IPS DF 4.7 (cell line): ENCODE measurements around the gene MTMR11.

Experiments
- DNase-seq: peaks from one replicate; pipeline ENCODE4 v3.0.0-alpha.2; 2013; ENCODE audit warnings: low spot score; ENCODE audit errors: extremely low read depth

The MTMR11 gene

DNA sequence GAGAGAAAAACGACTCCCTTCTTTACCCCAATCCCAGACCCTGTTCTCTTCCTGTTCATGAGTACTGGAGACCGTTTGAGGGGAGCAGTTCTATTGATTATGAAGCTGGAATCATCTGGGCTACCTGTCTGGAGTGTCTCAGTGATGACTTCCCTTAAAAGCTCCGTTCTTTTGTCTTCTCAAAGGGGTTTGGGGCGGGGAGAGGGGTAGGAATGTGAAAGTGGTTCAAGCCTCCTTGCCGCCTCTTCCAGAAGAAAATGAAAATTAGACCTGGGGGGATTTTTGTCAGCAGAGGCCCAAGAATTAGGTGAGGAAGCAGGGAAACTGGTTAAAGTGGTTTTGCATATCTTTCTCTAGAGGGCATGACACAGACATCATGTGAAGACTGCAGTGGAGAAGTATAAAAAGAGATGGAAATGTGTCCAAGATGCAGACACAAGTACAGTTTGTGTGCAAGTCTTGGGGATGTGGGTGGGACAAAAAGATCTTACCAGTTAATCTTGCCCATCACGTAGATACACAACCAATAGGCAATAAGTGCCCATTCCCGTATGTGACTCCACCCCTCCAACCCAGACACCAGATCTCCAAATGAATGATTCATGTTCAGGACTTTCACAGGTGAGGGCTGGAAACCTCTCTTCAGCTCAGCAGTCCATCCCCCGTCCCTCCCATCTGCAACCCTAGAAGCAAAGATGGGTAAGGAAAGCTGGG, 470 bp upstream of the MTMR11 start:
- DNase-seq: no peak

DNA sequence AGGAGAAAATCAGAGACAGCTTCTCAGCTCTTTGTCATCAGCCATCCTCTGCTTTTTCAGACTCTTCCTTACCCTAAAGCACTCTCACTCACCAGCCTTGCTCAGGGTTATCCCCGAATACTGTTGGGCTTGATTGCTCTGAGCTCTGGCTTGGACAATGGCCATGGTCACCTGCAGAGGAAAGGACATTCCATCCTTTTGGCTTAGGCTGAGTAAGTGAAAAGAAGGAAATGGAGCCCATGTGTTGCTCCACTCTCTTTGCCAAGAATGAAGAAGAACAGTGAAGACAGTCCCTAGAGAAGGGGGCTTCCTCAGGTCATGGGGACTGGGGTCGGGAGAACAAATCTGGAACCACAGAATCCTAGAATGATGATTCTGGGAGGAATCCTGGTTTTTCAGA, 2.3 kb downstream of the MTMR11 start:
- no peak for DNase-seq

DNA sequence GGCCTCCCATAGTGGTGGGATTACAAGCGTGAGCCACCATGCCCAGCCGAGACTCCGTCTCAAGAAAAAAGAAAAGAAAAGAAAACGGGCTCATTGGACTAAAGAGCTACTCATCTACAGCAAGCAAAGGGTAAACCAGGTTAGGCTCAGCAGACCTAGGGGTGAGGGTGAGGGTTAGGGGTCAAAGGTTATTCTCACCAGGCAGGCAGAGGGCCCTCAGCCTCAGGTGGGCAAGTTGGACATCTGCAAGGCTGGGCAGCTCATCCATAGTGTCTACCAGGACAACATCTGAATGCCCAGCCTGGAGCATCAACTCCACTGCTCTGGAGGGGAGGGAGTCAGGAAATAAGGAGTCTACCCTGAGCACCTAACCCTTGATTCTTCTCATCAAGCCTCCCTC, 3.5 kb downstream of the MTMR11 start:
- no peak for DNase-seq

DNA sequence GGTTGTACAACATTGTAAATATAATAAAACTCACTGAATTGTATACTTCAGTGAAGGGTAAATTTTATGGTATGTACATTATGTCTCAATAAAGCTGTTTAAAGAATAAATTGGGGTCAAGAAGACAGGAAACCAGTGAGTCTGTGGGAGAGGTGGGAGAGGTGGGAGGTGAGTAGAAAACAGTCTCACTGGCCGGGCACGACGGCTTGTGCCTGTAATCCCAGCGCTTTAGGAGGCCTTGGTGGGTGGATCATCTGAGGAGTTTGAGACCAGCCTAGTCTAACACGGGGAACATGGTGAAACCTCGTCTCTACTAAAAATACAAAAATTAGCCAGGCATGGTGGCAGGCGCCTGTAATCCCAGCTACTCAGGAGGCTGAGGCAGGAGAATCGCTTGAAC, 4.2 kb downstream of the MTMR11 start:
- no peak for DNase-seq

DNA sequence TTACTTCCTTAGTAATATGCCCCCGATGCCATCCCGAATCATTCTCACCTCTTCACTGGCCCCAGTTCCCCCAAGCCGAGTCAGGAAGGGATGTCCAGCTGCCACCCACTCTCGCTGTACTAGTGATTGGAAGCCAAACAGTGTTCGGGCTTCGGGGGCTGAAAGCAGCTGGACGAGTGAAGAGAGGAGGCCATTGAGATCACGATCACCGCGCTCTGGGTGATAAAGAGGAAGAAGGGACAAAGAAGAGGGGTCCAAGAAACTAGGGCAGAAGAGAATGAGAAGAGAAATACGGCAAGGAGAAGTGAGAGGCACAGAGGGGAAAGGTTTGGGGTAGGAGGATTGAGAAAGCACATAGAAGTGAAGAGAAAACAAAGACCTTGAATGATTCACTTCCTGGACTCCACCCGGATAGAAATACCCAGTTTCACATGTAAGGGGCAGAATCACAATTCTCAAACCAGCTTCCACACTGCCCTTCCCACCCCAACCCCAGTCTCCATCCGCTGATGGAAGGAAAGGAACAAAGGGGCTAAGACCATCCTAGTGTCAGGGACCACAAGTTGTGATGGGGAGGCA, 5.4 kb downstream of the MTMR11 start:
- no peak for DNase-seq

DNA sequence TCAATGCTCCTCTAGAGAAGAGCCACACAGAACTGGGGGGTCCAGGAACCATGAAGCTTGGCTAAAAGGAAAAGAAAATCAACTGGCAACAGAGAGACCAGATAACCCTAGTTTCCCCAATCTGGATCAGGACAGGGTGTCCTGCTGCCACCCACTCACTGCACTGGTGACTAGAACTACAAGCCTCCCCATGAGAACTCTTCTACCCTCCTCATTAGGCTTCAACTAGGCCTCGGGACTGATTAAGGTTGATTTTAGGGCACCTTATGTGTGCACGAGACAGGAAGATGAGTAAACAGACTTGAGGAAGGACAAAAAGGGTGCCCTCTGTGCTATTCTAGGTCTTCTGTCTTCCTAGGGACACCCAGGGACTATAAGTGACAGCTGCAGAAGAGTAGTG, 6.8 kb downstream of the MTMR11 start:
- no peak for DNase-seq

DNA sequence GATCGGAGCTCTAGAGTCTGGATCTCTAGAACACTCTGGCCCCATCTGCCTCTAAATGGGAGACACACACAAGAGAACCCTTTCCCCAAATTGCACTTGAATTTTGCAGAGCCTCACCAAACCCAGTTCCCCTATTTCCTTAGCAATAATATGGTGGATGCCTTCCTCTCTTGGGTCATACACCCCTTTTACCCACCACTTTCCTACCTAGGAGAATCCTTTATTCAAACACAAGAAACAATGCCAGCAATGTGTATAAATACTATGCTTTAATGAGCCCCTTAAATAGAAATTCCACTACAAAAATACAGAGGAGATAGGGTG, 8.3 kb downstream of the MTMR11 start:
- DNase-seq: no peak

DNA sequence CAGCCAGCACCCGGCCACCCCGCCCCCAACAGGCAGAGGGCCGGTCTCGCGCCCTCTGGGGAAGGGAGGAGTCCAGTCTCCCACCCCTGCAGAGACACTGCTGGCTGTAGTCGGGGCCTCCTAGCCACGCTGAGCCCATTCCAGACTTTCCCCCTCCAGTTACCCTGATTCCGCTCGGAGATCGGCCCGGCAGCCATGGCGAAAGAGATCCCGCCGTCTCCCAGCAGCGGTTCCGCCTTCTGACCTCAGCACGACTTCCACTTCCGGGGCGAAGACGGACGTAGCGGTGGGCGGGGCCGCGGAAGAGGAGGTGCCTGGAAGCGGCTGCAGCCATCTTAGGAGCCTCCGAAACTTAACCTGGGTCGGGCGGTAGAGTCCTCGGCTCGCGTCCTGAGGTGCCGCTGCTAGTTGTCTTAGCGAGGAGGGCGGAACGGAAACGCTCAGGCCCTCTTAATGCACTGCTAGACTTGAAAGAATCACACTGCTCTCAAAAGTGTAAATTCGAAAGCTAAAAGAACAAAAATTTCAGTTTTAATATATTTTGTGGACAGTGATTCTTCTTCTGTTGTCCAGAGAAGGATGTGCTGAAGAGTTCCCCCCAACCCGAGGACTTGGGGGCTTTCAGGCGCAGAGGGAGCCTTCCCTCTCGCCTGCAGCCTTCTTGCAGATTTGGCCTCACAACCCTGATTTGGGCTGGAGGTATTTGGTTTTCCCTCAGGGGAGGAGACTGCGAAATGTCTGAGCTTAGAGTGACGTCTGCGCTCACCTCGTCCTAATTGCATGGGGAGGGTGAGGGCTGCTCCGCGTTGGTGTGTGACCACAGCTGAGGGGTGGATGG, 8.9 kb downstream of the MTMR11 start, which contains the start of gene SF3B4:
TSS of gene SF3B4 (minus strand) at position 241 of the 838 bp plus-strand sequence. CDS start at position 197, 44 bp downstream.
- DNase-seq: no peak

DNA sequence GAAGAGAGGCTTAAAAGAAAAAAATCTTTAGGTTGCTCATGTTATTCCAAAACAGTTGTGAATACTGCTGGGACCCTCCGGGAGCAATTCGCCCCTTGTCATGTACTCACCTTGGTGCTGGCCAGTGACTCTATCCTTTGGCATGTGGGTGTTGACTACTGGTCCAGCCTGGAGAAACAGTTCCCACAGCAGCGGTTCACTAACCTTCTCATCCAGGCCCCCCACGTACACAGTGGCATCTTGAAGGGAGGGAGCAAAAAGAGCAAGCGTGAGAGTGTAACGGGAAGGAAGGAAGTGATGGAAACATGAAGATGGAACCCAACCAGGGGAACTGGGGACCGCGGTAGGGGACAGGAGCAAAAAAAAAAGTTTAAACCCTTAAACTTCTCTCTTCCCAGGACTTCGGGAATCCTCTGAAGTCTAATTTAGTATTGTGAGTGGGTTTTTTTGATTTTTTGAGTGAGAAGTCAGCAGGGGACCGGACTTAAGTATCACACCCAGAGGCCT, 9.6 kb downstream of the MTMR11 start:
- no peak for DNase-seq

DNA sequence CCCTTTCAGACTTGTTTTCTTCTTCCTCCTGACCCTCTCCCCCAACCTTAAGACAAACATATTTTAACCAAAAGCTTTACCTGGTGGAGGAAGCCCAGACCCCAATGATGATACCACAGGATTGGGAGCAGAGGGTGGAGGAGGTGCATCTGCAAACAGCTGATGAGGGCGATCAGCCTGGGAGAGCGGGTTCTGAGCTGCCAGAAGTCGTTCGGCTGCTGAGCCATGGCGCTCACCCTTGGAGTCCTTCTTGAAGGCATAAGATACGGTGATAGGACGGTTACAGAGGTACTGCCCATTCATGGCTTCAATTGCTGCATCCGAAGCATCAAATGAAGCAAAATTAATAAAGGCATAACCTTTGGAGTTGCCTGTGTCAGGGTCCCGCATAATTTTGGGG, 10.4 kb downstream of the MTMR11 start:
- no peak for DNase-seq

DNA sequence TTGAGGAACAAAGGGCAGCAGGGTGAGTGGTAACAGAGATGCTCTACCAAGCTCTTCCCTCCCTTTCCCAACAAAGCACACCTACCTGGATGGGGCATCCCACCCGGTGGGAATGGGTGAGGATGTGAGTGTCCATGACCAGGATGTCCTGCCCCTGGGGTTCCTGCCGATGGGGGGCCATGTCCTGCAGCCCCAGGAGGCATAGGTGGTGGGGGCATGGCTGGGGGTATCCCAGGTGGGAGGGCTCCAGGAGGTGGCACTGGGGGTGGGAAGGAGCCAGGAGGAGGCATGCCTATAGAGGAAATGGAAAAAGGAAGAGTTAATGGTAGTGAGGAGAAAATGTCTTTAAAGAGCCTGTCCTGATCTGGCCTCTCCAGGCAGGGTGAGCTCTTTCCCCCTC, 10.9 kb downstream of the MTMR11 start:
- DNase-seq: no peak

DNA sequence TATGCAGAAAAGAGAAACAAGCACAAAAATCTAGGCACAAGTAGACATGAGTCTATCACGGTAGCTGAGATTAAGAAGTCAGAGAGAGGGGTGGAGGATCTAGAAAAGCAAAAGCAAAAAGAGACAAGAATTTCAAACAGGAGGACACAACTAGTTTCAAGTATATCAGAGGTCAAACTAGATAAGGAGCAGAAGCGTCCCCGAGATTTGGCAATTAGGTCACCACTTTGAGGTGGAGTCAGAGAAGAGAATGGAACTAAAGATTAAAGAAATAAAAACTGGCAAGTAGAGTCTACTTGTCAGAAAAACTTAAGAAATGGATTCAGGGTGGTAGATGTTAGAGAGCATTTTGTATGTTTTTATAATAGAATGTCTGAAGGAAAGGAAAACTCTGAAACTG, 11.3 kb downstream of the MTMR11 start:
- no peak for DNase-seq

DNA sequence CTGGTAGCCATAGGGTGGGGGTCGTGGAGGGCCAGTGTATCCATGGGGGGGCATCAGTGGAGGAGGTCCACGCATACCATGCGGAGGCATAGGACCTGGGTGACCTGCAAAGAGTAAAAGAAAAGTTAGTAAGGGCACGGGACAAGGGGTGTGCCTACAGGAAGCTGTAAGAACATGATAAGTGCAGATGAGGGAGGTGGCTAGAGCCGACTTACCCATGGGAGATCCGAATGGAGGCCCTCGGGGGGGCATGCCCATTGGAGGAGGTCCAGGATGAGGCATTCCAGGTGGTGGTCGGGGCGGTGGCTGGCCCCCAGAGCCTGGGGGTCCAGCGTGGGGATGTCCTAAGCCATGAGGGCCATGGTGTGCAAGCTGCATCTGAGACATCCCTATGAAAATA, 13.1 kb downstream of the MTMR11 start:
- no peak for DNase-seq

DNA sequence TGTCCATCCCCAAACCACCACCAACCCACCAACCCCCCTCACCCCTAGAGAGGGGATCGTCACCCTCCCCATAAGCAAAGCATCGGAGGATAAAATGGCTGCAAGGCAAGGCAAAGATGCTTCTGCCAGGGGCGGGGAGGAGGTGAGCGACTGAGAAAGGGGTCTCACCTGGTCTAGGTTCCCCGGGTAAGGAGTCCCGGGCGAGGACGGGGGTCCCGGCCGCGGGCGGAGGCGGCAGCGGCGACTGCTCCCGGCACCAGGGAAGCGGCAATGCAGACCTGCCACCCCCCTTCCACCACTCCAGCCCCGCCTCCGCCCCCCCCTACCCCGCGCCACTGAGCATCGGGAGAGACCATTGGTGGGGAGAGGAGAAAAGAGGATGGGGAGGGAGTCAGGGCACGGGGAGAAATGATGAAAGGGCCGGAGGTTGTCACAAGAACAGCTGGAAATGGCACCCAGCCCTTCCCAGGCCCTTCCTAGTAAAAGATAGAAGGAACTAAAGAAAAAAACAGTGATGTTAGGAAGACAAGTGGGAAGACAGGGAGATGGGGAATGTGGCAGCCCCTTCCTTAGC, 19.0 kb downstream of the MTMR11 start, which contains the start of gene SV2A:
TSS of gene SV2A (minus strand) at position 274 of the 574 bp plus-strand sequence. CDS start 4,004 bp downstream, outside the sequence.
- no peak for DNase-seq

DNA sequence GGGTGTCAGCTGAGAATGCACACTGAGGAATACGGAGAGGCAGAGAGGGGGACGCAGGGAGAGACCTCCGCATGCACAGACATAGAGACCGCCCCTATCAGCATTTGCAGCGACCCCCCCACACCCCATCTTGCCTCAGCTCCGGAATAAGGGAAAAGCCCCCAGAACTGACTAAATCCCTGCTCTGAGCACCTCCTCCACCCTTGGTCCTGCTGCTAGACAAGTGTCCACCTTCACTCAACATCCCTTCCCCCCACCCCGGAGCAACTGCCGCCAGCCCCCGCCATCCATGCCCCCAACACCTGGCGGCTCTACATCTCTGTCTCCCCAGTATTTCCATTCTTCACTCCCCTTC, 19.8 kb downstream of the MTMR11 start:
- DNase-seq: no peak

DNA sequence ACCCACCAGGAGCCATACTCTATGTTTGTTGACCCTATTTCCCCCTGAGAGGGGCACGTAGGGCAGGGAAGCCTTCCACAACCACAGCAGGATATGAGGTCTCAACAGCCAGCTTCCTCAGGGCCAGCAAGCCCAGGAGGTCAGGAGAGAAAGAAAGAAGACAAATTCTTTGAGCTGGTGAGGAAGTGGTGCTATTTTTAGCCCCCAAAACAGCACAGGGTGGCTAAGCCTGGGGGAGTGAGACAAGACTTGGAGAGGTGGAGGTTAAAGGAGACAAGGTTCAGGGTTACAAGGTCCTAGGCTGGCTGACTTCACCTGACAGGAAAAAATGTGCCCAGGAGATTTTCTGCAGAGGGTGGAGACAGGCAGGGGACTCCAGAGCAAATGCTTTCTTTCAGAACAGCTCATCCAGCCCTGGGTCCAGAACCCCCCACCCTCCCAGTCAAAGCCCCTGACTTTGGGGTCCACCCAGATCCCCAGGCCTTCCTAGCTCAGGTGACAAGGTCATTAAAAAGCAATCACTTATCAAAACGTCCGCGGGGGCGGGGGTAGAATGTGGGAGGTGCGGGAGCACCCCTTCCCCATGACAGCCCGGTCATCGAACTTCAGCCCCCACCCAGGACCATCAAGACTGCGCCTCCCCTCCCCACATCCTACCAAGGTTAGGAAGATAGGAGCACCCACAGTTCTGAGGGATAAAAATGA, 20.3 kb downstream of the MTMR11 start:
- DNase-seq: no peak

DNA sequence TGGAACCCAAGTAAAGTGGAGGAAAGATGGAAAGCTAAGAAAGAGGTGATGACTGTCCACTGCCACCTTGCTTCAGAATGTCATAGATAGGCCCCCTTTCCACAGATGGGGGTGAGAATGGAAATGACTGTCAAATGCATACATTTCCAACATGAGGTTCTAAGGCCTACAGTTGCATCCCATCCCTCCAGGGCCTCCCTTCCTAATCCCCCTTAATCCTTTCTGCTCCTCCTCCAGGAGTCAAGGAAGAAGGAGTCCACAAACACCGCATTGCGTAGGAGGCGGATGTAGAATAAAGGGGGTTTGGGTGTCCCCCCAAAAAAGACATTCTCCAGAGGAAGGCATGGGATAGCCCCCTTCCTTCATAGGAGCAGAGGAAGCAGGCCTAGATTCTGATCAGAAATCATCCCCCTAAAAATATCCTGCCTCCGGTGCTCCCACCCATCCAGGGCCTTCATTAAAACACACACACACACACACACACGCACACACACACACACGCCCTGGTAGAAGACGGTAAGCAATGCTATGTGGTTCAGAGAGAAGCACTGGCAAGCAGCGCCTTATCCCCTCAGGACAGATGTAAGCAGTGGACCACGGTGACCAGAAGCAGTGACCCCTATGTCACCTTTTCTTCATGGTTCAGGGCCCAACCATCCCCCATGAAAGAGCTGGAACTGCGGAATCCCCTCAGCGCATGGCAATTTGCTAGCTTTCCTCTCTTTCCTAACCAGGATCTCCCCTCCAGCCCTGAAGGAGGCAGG, 21.1 kb downstream of the MTMR11 start:
- DNase-seq: no peak

DNA sequence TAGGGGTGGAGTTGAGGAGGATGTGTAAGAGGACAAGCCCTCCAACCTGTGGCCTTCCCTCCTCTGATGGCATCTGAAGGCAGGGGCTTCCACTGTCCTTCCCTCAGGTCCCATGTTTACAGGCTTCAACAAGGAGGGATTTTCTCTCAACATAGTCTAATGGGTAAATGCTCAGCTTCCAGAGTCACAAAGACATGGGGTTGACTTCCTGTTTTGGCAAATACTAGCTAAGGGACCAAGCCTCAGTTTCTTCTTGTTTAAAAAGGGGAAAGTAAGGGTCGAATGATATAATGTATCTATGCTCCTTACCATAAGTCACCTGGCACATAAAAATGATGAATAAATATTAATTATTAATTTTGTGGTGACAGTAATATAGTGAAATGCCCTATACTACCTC, 22.1 kb downstream of the MTMR11 start:
- DNase-seq: no peak

DNA sequence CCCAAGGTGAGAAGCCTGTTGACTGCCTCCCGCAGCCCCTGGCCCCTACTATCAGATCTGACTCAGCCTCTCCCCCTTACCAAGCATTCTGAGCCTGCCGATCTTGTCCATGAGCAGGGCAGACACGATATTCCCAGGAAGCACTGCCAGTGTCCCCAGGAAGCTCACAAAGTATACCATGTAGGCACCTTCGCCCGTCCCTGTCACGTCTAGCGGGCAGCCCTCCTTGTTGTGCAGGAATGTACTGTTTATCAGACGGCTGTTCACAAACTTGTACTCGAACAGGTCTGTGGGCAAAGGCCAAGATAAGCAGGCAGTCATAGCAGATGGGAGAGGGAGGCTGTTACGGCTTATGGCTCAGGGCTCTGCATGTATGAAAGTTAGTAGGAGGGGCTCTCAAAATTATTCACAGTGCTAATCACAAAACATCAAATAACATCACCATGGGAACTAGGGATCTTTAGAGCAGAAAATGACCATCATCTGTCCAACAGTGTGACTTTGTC, 30.1 kb downstream of the MTMR11 start:
- DNase-seq: no peak

DNA sequence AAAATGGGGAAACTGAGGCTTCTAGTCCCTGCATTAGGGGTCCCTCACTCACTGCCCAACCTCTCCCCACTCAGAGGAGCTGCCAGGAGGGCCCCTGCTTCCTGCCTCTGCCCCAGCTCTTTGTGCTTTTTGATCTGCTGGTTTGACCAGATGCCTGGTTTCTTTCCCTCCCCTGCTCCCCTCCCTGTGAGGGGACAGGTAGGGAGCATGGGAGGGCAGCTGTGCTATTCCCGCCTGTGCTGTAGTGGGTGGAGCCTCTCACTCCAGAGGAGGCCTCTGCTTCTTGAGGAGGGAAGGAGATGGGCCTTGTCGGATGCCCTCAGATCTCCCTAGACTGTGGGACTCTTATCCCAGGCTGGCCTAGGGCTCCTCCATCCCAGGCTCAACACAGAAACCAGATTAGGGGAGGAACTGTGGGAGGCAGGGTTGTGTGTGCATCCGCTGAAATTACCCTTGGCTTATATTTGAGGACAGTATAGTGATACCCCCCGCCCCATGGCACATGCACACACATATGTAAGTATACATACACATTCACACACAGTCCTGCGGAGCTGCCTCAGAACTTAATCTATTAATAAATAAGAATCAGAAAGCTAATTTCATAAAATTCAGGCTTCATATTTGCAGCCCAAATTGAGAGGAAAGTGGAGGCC, 32.7 kb downstream of the MTMR11 start:
- no peak for DNase-seq
